ENCODE results near the gene PRDM15.

Gene PRDM15

GRCh38 chr21:41784456-41785102 is 94.6 kb downstream of the PRDM15 start:
- no peak for DNase-seq (ENCODE audit: low read depth in 4 of 4, low spot score in 1 of 4)

DNA sequence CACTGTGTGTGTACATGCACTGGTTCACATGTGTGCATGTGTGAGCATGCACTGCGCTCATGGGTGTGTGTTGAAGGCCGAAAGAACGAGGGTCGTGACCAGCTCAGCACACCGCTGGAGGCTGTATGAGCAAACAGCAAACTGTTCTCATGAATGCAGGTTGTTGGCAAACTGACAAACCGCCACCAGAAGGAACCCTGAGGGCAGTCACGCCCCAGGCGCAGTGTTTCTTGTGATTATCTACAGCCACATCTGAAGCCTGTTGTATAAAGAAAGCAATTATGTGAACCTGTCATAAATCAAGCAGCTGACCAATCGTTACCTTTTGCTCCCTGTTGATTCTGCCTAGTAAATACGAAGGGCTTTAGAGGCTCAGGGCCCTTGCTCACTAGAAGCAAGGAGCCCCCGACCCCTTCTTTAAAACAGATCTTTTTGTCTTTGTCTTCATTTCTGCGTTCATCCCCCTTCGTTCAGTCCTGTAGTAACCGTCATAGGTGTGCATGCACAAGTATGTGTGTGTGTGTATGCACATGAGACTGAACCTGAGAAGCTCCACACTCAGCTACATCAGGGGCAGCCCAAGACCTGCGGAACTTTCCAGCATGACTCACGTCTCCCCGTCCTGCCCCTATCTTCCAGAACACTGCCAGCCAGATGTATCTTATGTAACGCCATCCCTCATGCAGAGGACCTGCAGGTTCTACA is 95.5 kb downstream of the PRDM15 start:
- DNase-seq (ENCODE audit: low read depth in 4 of 4, low spot score in 1 of 4): no peak

- no peak for DNase-seq (ENCODE audit: low read depth in 4 of 4, low spot score in 1 of 4)
Observed at GRCh38 chr21:41781050-41781410, 98.1 kb downstream of the PRDM15 start.

DNA sequence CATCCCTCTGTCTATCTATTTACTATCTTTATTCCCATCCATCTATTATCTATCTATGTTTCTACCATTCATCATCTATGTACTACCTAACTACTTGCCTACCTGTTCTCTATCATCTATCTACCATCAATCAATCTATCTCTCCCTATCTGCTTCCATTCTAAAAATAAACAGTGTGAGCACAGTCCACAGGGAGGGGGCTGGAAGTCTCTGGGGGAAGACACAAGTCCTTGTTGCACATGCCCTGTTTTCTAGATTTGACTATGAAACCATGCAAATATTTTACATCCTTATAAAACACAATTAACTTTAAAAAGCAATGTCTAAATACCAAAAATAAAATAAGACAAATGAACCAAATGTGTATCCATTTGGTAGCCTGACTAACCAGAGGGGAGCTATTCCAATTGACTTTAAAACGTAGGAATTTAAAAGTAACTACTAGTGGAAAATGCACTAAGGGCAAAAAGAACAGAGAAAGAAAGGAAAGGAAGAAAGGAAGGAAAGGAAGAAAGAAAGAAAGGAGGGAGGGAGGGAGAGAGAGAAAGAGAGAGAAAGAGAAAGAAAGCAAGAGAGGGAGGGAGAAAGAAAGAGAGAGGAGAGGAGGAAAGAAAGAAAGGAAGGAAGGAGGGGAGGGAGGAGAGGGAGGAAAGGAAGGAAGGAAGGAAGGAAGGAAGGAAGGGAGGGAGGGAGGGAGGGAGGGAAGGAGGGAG is 98.7 kb downstream of the PRDM15 start:
- no peak for DNase-seq (ENCODE audit: low read depth in 4 of 4, low spot score in 1 of 4)

DNA sequence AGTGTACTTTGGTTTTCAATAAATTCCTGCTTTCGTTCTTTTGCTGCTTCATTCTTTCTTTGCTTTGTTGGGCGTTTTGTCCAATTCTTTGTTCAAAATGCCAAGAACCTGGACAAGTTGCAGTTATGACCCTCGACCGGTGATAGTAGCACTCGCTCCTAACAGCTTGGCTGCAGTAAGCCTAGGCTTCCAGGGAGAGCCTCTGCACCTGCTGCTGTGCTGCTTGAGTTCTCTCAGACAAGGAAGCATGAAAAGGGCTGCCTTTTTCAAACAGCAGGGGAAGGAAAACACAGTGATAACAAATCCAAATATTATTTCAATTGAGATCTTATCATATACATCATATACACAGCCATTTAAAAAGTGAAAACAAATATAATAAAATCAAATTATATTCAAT is 99.5 kb downstream of the PRDM15 start:
- no peak for DNase-seq (ENCODE audit: low read depth in 4 of 4, low spot score in 1 of 4)

DNA sequence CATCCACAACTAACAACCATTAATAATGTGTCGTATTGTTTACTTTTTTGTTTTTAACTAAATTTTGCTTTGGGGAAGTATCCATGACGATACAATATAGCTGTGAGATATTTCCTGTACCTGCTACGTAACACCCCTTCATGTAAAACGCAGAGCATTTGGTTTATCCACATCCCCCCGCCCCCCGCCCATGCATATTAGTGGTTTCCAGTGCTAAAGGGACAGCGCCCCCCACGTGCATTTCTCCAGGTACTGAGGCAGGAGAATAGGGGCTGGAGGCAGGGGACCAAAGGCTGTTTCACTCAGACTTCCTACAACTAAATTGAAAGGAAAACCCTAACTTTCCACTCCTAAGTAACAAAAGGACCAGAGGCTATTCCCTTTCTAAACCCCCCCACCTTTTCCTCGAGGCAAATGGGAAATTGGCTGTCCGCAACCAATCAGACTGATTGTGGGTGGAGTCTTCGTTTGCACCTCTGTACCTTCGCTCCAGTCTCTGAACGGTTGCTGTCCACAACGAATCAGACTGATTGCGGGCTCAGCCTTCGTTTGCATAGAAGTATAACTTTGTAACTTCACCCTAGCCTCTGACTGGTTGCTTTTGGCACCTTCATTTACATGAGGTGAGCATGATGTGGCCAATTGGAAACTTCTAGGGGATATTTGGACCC is 100.1 kb downstream of the PRDM15 start:
- no peak for DNase-seq (ENCODE audit: low read depth in 4 of 4, low spot score in 1 of 4)

GRCh38 chr21:41777951-41778815 is 101.0 kb downstream of the PRDM15 start:
- DNase-seq (ENCODE audit: low read depth in 4 of 4, low spot score in 1 of 4): no peak

- no peak for DNase-seq (ENCODE audit: low read depth in 4 of 4, low spot score in 1 of 4)
Observed at GRCh38 chr21:41776778-41777177, 102.4 kb downstream of the PRDM15 start.

DNA sequence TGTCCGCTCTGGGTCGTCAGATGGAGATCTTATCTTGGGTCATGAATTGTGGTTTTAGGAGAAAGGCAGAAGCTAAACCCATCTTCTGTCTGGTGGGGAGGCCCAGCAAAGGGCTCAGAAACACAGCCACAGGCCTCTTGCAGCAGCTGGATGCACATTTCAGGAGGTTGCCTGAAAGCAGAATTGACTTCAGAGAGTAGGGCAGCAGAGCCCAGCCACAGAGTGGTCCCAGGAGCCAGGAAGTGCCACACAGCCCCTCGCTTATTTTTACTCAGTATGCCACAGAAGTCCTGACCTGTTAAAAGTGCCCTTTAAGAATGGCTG is 104.0 kb downstream of the PRDM15 start:
- DNase-seq (ENCODE audit: low read depth in 4 of 4, low spot score in 1 of 4): no peak

DNA sequence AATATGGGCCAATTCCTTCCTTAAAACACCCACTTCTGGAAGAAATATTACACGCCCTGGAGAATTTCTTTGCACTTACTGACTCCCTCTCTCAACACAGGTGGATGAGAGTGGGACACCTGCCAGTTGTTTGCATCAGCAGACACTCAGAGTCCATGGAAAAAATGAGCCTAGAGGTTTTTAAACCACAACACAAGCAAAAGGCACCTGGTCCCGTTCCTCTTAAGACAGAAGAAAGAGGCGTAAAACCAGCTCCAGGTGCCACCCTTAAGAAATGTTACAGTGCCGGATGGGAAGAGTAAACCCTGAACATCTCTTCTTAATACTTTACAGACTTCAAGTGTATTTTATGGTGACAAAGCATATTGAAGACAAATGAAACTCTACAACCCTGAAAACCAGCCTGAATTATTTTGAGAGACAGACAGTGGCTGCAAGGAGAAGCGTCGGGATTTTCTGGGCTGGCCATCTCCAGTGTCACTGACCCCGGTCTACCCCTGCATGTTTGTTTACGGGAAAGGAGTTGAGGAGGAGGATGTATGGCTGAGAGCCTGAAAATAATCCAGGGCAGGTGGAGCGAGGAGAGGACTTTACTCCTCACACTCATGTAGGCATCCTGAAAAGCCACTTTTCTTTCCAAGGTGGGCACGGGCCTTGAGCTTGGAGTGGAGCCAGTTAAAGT is 104.5 kb downstream of the PRDM15 start:
- no peak for DNase-seq (ENCODE audit: low read depth in 4 of 4, low spot score in 1 of 4)

DNA sequence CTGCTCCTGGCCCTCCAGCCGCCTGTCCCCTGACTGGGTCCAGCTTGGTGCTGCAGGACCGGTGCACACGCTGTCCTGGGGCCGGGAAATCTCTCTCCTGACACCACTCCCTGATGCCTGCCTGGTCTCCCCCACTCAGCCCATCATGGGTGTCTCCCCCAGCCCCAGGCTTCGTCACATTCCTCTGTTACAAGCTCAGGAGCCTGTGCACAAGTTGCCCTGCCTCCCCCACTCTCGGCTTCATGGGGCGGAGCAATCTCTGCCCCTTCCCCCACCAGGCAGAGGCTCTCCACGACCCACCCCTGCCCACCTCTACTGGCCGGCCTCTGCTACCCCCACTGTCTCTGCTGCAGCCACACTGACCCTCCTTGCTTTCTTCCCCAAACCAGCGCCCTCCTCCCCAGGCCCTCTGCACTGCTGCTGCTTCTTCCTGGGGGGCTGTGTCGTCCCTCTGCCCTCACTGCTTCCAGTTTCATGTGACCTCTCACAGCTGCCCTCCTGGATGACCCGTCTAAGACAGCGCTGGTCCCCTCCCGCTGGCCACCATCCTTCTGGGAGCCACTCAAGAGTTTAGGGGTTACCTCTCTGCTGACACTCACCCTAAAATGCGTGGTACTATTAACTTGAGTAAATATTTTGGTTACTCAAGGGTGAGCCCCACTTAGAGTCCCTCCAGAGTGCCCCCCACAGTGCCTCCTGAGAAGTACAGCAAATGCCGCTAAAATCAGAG is 106.6 kb downstream of the PRDM15 start:
- no peak for DNase-seq (ENCODE audit: low read depth in 4 of 4, low spot score in 1 of 4)

DNA sequence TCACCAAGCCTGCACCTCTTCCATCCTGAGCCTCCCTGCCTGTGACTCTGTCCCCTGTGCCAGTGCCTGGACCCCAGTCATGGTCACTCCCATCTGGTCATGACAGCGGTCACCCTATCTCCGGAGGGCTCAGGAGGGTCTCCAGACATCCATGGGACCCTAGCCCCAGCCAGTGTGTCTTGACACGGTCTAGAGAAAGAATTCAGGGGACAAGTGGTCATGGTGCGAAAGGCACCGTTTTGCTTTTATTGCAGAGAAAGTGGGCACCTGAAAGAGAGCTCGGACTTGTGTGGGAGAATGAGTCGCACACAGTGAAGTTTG is 107.6 kb downstream of the PRDM15 start:
- no peak for DNase-seq (ENCODE audit: low read depth in 4 of 4, low spot score in 1 of 4)

DNA sequence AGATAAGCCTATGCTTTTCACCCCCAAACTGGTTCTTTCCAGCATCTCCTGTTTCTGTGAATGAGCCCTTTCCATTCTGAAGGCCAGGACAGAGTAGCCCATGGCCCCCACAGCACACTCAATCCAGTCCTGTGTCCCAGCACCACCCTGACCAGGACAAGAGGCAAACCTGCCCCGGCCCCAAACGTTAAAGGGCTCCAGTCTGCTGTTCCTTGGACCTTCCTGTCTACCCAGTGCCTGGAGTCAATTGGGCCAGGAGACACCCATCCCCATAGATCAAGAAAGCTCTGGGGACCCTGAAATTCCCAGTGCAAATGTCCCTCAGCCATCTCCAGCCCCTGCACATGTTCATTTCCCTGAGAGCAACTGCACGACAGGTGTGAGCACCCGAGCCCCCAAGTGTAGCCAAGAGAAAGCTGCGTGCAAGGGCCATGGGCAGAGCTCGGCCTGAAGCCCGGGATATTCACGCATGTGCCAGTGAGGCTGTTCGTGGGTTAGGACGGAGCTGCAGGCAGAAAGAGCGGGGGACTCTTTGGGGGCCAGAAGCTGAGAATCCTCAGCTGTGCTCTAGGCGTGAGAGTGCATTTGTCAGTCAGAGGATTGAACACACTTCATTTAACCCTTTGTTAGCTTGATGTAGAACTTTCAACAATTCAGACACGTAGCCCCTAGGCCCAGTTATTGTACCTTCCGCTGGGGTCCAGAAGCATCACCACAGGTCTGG is 108.1 kb downstream of the PRDM15 start:
- DNase-seq (ENCODE audit: low read depth in 4 of 4, low spot score in 1 of 4): no peak

- no peak for DNase-seq (ENCODE audit: low read depth in 4 of 4, low spot score in 1 of 4)
Observed at GRCh38 chr21:41769933-41770332, 109.2 kb downstream of the PRDM15 start.

GRCh38 chr21:41769521-41769920 is 109.6 kb downstream of the PRDM15 start:
- no peak for DNase-seq (ENCODE audit: low read depth in 4 of 4, low spot score in 1 of 4)

DNA sequence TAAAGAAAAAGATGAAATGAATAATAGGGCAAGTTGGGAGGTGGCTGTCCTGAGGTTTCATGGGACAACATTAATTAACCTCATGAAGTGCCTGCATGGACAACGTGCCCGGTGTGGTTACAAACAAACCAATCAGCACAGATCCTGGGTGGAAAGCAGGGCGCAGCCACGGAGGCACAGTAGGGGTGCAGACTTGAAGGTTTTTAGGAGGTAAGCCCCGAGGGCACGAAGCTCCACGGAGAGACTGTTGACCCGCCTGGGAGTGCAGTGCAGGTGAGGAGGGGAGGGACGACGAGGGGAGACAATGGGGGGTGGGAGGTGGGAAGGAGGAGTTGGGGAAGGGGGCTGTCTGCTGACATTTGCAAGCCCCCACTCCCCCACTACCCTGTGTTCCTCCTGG is 110.0 kb downstream of the PRDM15 start:
- DNase-seq (ENCODE audit: low read depth in 4 of 4, low spot score in 1 of 4): no peak

- no peak for DNase-seq (ENCODE audit: low read depth in 4 of 4, low spot score in 1 of 4)
Observed at GRCh38 chr21:41768437-41769042, 110.6 kb downstream of the PRDM15 start.

DNA sequence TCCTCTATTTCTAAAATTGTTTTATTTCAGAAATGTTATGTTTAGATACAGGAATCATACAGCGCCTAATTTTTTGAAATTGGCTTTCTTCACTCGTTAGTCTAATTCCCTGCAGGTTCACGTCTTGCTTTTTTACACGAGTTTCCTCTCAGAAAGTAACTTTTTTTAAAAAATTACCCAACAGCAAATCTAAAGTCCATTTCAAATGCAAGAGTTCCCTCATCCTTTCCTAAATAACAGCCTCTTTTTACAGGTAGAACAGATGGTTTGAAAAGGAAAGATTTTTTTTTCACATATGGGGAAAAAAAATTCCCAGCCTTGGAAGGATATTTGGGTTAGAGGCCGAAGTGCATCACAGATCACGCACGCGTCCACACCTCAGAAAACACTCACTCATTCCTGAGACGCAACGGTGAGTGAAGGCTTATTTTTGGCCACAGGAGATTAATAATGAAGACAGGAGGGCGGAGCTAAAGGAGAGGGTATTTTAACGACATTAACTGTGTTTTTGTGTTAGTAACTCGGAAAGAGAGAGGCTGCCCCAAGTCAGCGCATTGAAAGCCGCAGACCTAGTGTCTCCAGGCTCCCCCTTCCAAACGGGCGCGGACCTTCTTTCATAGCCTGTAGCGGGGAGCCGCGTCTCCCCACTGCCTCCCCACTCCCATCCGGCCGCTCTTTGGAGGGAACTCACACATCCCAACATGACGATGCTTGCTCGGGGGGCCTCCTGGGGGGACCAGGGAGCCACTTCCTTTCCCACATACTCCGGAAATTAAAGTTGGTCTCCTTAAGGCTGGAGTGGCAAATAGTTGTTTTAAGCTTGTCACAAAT is 111.3 kb downstream of the PRDM15 start:
- DNase-seq (ENCODE audit: low read depth in 4 of 4, low spot score in 1 of 4): no peak
